Stimulated activated CD4-positive, alpha-beta T cell treated with anti-CD3 and anti-CD28 coated beads, TNF-alpha, amount 100 ng/mL, for 4 hours (primary cell): Measurements from ENCODE around the gene TXNDC12.
"Not testable (repeated sequence)": the region's sequence is repeated elsewhere in the genome, so short reads cannot be mapped to it uniquely, and the experiment has no call there.

Experiments used
- DNase-seq, 3 experiments: peaks; one replicate each; pipeline ENCODE4 v3.0.0-alpha.2; 2020; ENCODE audit warnings: low read depth in 3 of 3

TXNDC12 gene

GRCh38 chr1:52055066-52055865, at the start of gene TXNDC12:
TXNDC12 (minus strand) TSS chr1:52055191; CDS start chr1:52055096, 95 bp downstream.
- peak in 1 of 3 experiments; percentile 35 for DNase-seq

GRCh38 chr1:52102336-52103013, 47.5 kb upstream of the TXNDC12 start:
- no peak for DNase-seq

- no peak for DNase-seq
Observed at GRCh38 chr1:52098139-52098871, 43.3 kb upstream of the TXNDC12 start.

- no peak for DNase-seq
Observed at GRCh38 chr1:52096216-52096615, 41.2 kb upstream of the TXNDC12 start.

- DNase-seq: not testable (repeated sequence)
Observed at GRCh38 chr1:52094300-52094699, 39.3 kb upstream of the TXNDC12 start.

- not testable (repeated sequence) for DNase-seq
Observed at GRCh38 chr1:52087892-52088291, 32.9 kb upstream of the TXNDC12 start.

GRCh38 chr1:52080014-52080415, 25.0 kb upstream of the TXNDC12 start:
- no peak for DNase-seq

- DNase-seq: not testable (repeated sequence)
Observed at GRCh38 chr1:52077277-52077676, 22.3 kb upstream of the TXNDC12 start.

GRCh38 chr1:52072291-52072690, 17.3 kb upstream of the TXNDC12 start:
- DNase-seq: no peak

GRCh38 chr1:52070704-52071103, 15.7 kb upstream of the TXNDC12 start:
- DNase-seq: no peak

- no peak for DNase-seq
Observed at GRCh38 chr1:52063192-52063591, 8.2 kb upstream of the TXNDC12 start.

- DNase-seq: no peak
Observed at GRCh38 chr1:52060822-52061221, 5.8 kb upstream of the TXNDC12 start.

GRCh38 chr1:52059888-52060287, 4.9 kb upstream of the TXNDC12 start:
- DNase-seq: no peak

- no peak for DNase-seq
Observed at GRCh38 chr1:52059321-52059720, 4.3 kb upstream of the TXNDC12 start.

GRCh38 chr1:52057876-52058415, 3.0 kb upstream of the TXNDC12 start:
- DNase-seq: no peak

- DNase-seq: no peak
Observed at GRCh38 chr1:52057255-52057654, 2.3 kb upstream of the TXNDC12 start.

GRCh38 chr1:52056937-52057231, 1.9 kb upstream of the TXNDC12 start:
- DNase-seq: no peak

GRCh38 chr1:52056163-52056936, 1.4 kb upstream of the TXNDC12 start, which contains the start of gene BTF3L4:
BTF3L4 (plus strand) TSS chr1:52056295; CDS start chr1:52059848, 3,553 bp downstream.
- DNase-seq: peak; percentile 77 to 85 (median 83)

GRCh38 chr1:52055866-52056162, 823 bp upstream of the TXNDC12 start:
- no peak for DNase-seq

- DNase-seq: no peak
Observed at GRCh38 chr1:52054496-52055065, 410 bp downstream of the TXNDC12 start.

GRCh38 chr1:52053862-52054261, 1.1 kb downstream of the TXNDC12 start:
- DNase-seq: no peak
